ENCODE data around the gene HOXA9. TPM values are rescaled to one million over a fixed set of nuclear protein-coding genes. Genes with fewer than 3 reads are reported as not detected.

The HOXA9 gene
- total RNA-seq, 1 donor from 2014 or later, result not detected

DNA sequence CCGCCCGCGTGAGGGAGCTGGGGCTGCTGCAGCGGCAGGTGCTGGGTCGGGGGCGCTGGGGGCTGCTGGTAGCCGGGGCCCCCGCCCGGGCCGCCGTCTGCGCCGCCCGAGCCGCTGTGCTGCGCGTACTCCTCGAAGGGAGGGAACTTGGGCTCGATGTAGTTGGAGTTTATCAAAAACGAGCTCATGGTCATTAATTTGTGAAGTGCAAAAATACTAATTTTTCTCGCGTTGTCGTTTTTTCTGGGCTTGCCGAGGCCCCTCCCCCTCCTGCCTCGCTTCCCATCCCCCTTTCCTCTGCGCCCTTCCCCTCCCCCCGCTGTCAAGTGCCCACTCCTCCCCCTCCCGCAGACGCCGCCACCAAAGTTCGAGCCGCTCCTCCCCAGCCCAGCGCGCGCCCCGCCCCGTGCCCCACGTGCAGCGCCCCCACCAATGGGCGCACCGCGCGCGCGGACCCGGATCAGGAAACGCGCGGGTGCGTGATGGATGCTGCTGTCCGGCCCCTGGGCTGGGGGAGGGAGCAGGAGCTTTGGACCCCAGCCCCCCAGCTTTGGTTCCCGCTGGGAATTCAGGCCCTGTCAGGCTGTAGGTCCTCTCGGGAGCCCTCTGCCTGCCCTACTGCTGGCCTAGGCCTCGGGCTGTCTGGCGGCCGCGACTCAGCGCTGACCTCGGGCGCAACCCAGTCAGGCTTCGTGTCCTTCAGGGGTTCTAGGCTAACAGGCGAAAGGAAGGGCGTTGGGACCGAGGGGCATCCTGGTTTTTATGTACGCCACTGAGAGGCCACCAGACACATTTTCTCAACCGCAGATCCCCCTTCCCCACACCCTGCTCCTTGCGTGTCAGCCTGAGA, 34.6 kb downstream of the HOXA9 start, which contains the start of gene HOXA4:
TSS of gene HOXA4 (minus strand) at position 218 of the 850 bp plus-strand sequence. CDS start at position 194, 24 bp downstream.
- Mint-ChIP-seq H3K9me3 (ENCODE audit: low read depth) (no peaks in the 10 kb centered on the region), H3K27ac (peak within 1 kb of the TSS; percentile 86), H3K27me3 (no peaks in the 10 kb centered on the region), H3K36me3 (ENCODE audit: insufficient read depth) (peaks cover 5% of the 10 kb centered on the region), H3K4me1 (ENCODE audit: low read depth) (peaks cover 76% of the 10 kb centered on the region), H3K4me3 (ENCODE audit: low read depth) (peak within 1 kb of the TSS; percentile 79)
- DNase-seq (ENCODE audit: low spot score, unreplicated experiment), result peak; percentile 91
- TF ChIP-seq, protein P1, sequence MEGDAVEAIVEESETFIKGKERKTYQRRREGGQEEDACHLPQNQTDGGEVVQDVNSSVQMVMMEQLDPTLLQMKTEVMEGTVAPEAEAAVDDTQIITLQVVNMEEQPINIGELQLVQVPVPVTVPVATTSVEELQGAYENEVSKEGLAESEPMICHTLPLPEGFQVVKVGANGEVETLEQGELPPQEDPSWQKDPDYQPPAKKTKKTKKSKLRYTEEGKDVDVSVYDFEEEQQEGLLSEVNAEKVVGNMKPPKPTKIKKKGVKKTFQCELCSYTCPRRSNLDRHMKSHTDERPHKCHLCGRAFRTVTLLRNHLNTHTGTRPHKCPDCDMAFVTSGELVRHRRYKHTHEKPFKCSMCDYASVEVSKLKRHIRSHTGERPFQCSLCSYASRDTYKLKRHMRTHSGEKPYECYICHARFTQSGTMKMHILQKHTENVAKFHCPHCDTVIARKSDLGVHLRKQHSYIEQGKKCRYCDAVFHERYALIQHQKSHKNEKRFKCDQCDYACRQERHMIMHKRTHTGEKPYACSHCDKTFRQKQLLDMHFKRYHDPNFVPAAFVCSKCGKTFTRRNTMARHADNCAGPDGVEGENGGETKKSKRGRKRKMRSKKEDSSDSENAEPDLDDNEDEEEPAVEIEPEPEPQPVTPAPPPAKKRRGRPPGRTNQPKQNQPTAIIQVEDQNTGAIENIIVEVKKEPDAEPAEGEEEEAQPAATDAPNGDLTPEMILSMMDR (IDR thresholded peaks at IDR 0.05; ENCODE audit: unreplicated experiment), result no peak

DNA sequence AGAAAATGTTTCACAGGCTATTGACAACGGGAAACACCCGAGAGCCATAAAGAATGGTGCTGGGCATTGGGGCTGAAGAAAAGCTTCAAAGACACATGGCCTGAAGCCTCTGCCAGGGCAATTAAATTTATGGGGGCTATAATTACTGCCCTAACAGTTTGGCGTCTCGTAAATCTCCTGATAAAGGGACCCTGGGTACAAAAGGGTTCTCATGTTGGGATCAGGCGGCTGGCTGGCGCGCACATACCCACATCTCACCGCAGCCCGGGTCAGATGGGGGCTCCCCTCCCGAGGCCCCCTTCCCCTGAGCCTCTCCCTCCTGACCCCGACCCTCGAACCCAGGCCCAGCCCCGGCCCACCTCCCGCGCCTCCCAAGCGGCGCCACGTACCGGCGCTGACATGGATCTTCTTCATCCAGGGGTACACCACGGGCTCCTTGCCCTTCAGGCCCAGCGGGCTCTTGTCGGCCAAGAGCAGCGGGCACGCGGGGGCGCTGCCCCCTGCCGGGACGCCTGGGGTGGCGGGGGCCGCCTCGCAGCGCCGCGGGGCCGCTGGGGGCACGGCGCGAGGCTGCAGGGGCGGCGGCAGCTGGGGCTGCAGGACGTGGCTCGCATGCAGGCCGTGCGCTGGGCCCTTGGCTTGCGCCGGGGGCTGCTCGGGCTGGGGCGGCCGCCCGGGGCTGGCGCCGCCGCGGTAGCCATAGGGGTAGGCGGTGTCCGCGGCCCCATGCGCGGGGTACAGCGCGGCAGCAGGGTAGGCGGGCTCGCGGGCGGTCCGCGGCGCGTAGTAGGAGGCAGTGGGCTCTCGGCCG, 35.4 kb downstream of the HOXA9 start:
- Mint-ChIP-seq H3K27ac (peak overlapping the region; percentile 86), H3K4me1 (ENCODE audit: low read depth) (peaks cover 76% of the 10 kb centered on the region), H3K27me3 (no peaks in the 10 kb centered on the region), H3K9me3 (ENCODE audit: low read depth) (no peaks in the 10 kb centered on the region), H3K4me3 (ENCODE audit: low read depth) (peak overlapping the region; percentile 76), H3K36me3 (ENCODE audit: insufficient read depth) (peaks cover 5% of the 10 kb centered on the region)
- DNase-seq (ENCODE audit: low spot score, unreplicated experiment), result no peak
- TF ChIP-seq, protein P1 (IDR thresholded peaks at IDR 0.05; ENCODE audit: unreplicated experiment), result peak; percentile 38

- no peaks in the 10 kb centered on the region for H3K27me3 Mint-ChIP-seq
- no peaks in the 10 kb centered on the region for H3K9me3 Mint-ChIP-seq (ENCODE audit: low read depth)
- DNase-seq (ENCODE audit: low spot score, unreplicated experiment), result no peak
- H3K4me3 Mint-ChIP-seq (ENCODE audit: low read depth), result peak overlapping the region; percentile 76
- TF ChIP-seq, protein P1 (IDR thresholded peaks at IDR 0.05; ENCODE audit: unreplicated experiment), result no peak
- peaks cover 10% of the 10 kb centered on the region for H3K36me3 Mint-ChIP-seq (ENCODE audit: insufficient read depth)
- peak overlapping the region; percentile 86 for H3K27ac Mint-ChIP-seq
- peaks cover 76% of the 10 kb centered on the region for H3K4me1 Mint-ChIP-seq (ENCODE audit: low read depth)
These were observed 36.3 kb downstream of the HOXA9 start for GRCh38 chr7:27128776-27129728.

GRCh38 chr7:27128034-27128433, 37.3 kb downstream of the HOXA9 start:
- Mint-ChIP-seq H3K27ac (peak overlapping the region; percentile 7), H3K4me3 (ENCODE audit: low read depth) (peak overlapping the region; percentile 76), H3K27me3 (no peaks in the 10 kb centered on the region), H3K36me3 (ENCODE audit: insufficient read depth) (peaks cover 11% of the 10 kb centered on the region), H3K4me1 (ENCODE audit: low read depth) (peaks cover 76% of the 10 kb centered on the region), H3K9me3 (ENCODE audit: low read depth) (no peaks in the 10 kb centered on the region)
- TF ChIP-seq, protein P1 (IDR thresholded peaks at IDR 0.05; ENCODE audit: unreplicated experiment), result no peak
- no peak for DNase-seq (ENCODE audit: low spot score, unreplicated experiment)

Measured in progenitor cell of endocrine pancreas (in vitro differentiated cells).